HG03039 (cell line): ENCODE measurements around the gene DCBLD2.
A peak's percentile ranks its signal among the peaks of the same experiment; 100 is the strongest.

ENCODE experiments used
- ATAC-seq: cut with Tn5 transposase; IDR thresholded peaks from one replicate; pipeline ENCODE4 v1.9.1; 2021; ENCODE audit warnings: mild to moderate bottlenecking, moderate library complexity; ENCODE audit not compliant: unreplicated experiment

DCBLD2 gene

GRCh38 chr3:98772022-98772421, 129.5 kb downstream of the DCBLD2 start:
- no peak for ATAC-seq

- peak; percentile 58 for ATAC-seq
Measured at GRCh38 chr3:98770261-98771039, 131.0 kb downstream of the DCBLD2 start.

- ATAC-seq = no peak
Measured at GRCh38 chr3:98769448-98769847, 132.0 kb downstream of the DCBLD2 start.

GRCh38 chr3:98768961-98769360, 132.5 kb downstream of the DCBLD2 start:
- ATAC-seq = no peak

GRCh38 chr3:98766924-98767323, 134.6 kb downstream of the DCBLD2 start:
- ATAC-seq = no peak

GRCh38 chr3:98765721-98766120, 135.8 kb downstream of the DCBLD2 start:
- ATAC-seq = no peak

- no peak for ATAC-seq
Measured at GRCh38 chr3:98764472-98764884, 137.0 kb downstream of the DCBLD2 start.

GRCh38 chr3:98763819-98764418, 137.6 kb downstream of the DCBLD2 start:
- no peak for ATAC-seq

- ATAC-seq = no peak
Measured at GRCh38 chr3:98763076-98763475, 138.4 kb downstream of the DCBLD2 start, which contains the start of gene ST3GAL6. Gene ST3GAL6 (plus strand): TSS chr3:98763340. CDS start chr3:98768441, 5,101 bp downstream.

GRCh38 chr3:98761643-98762229, 139.8 kb downstream of the DCBLD2 start:
- ATAC-seq = no peak

GRCh38 chr3:98759629-98760028, 141.9 kb downstream of the DCBLD2 start:
- no peak for ATAC-seq

- ATAC-seq = no peak
Measured at GRCh38 chr3:98755601-98756000, 145.9 kb downstream of the DCBLD2 start.

- no peak for ATAC-seq
Measured at GRCh38 chr3:98754483-98754882, 147.0 kb downstream of the DCBLD2 start.

GRCh38 chr3:98750276-98750919, 151.1 kb downstream of the DCBLD2 start:
- no peak for ATAC-seq

GRCh38 chr3:98746882-98747281, 154.6 kb downstream of the DCBLD2 start:
- no peak for ATAC-seq

GRCh38 chr3:98746122-98746521, 155.4 kb downstream of the DCBLD2 start:
- no peak for ATAC-seq
